OCI-M1 (cell line): ENCODE data around the gene CSRP1.
"Not testable (repeated sequence)": the region's sequence is repeated elsewhere in the genome, so short reads cannot be mapped to it uniquely, and the experiment has no call there.

Experiments
- DNase-seq: peaks from one replicate; lab custom pipeline; 2025; lab: John Stamatoyannopoulos, UW

The CSRP1 gene

DNA sequence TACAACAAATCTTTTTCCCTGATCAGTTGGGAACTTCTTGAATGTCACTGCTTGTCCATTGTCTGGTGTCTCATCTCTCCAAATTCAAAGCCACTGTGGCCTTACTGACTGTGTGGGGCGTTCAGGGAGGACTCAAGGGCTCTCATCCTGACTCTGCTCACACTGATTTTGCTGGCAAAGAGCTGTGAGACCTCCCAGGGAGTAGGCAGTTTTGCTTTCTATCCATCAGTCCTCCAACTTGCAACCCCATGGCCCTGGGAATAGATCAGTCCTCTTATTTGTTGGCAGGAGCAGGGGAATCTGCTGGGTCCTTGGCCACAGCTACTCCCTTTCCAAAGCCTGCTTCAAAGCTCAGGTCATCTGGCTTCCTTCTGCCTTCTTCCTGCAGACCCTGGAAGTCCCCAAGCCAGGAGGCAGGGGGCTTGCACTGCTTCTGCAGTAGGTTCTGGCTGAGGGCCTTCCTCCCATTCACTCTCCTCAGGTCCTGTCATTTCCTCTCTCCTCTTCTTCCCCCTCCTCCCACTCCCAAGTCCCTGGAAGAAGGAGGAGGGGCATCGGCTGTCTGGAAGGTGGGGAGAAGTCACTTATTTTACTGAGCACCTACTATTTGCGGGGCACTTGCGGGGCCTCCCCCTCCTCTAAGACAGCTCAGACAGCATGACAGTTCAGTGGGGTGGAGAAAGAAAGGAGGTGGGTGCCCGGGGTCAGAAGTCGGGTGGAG lies 31.1 kb upstream of the CSRP1 start:
- DNase-seq = no peak

DNA sequence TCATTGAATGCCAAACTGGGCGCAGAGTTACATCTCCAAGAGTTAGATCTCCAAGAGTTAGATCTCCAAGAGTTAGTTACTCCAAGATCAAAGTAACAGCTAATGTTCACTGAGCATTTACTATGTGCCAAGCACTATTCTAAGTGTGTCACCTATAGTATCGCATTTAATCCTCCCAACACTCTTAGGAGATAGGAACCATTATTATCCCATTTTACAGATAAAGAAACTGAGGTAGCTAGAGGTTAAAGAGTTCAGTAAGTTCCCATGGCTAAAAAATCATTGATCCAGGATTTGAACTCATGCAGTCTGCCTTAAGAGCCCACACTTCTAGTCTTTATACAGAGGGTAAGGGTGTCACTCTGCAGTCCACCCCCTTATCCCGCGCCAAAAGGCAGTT lies 30.5 kb upstream of the CSRP1 start:
- no peak for DNase-seq

- DNase-seq = no peak
Observed at GRCh38 chr1:201537028-201537427, 30.1 kb upstream of the CSRP1 start.

GRCh38 chr1:201536558-201536957 lies 29.6 kb upstream of the CSRP1 start:
- no peak for DNase-seq

DNA sequence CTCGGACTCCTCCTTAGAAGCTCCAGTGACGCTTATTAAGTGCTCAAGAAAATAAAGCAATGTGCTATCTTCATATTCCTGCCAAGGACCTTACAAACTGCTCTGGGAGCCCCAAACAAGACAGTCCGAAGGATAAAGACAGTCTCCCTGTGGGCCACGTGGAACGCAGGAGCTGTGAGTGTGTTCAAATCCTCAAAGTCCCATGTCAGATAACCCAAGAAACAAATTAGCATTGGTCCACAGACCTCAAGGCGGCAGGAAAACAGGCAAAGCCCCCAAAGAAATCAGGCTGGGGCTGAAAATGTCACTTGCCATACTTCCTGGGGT lies 29.0 kb upstream of the CSRP1 start:
- DNase-seq = no peak

- DNase-seq = peak; percentile 69
Observed at GRCh38 chr1:201535046-201535918, 28.4 kb upstream of the CSRP1 start.

DNA sequence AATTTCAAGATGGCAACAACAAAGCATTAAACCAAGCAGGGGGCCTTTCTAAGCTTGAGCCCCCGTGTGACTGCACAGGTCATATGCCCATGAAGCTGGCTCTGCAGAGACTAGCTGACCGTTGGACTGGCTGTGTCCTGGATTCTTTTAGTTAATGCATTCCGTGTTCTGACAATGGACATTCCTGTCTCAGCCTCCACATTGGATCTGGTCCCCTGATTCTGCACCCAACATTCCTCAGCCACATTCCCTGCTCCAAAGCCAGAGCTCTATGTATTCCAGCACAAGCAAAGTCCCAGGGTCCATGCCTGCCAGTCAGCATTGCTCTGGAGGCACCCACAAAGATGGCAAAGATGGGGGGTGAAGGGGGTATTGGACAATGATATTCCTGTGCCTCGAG lies 26.9 kb upstream of the CSRP1 start:
- no peak for DNase-seq

DNA sequence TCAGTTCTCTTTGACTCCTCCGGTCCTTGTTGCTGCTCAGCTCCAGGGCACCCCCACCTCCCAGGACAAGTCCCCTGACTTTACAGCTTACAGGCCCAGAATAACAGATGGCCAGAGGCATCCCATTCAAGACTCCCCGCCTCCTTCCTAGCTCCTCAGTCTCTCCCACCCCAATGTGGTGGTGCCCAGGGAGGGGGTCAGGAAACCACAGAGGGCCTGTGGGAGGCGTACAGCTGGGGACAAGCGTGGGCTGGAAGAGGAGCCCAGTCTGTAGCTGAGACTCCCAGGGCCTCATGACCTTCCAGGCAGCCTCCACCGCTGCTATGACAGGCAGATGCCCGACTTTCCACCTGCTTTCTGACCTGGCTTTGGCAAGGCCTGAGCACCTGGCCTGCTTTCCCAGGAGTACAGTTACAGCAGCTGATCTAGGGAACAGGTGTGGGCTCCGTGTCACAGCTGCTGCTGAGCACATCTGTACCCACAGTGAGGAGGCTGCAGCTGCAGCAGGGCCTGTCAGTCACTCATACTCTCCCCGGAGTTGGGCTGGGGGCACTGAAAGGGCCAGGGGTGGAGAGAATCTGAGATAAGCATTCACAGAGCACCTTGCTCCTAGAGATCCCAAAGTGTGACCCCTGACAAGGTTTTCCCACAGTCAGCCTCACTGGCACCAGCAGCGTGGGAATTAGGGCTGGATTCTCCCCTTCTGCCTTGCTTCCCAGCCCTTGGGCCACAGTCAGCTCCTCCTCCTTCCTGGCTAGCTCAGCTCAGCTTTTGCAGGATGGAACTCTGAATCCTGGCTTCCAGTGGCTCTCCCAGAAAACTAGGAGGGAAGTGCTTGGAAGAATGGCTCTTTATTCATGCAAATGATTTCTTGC lies 24.9 kb upstream of the CSRP1 start:
- no peak for DNase-seq

- peak; percentile 88 for DNase-seq
Observed at GRCh38 chr1:201530741-201531531, 24.0 kb upstream of the CSRP1 start.

GRCh38 chr1:201528631-201529252 lies 21.8 kb upstream of the CSRP1 start:
- no peak for DNase-seq

- no peak for DNase-seq
Observed at GRCh38 chr1:201527879-201528278, 21.0 kb upstream of the CSRP1 start.

DNA sequence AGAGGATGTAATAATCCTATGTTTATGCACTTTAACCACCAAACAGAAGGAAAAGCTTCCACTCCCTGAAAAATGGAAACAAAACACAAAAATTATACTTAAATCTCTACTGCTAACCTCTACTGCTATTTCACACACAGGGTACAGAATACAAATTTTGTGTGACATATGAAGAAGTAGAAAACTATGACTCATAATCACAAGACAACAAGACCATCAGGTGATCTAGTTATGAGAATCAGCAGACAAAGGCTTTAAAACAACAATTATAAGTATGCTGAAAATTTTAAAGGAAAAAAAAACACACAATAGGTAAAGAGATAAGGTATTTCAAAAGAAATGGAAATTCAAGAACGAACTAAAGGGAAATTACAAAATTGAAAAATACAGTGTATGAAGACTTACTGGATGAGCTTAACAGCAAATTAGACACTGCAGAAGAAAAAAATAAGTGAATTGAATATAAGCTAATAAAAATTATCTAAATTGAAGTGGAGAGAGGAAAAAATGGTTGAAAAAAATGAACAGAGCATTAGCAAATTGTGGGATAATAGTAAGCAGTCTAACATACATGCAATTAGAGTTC lies 18.4 kb upstream of the CSRP1 start:
- DNase-seq = peak; percentile 21

GRCh38 chr1:201520046-201520575 lies 13.2 kb upstream of the CSRP1 start:
- not testable (repeated sequence) for DNase-seq

- no peak for DNase-seq
Observed at GRCh38 chr1:201518071-201518470, 11.1 kb upstream of the CSRP1 start.

GRCh38 chr1:201517631-201518030 lies 10.7 kb upstream of the CSRP1 start:
- DNase-seq = no peak

DNA sequence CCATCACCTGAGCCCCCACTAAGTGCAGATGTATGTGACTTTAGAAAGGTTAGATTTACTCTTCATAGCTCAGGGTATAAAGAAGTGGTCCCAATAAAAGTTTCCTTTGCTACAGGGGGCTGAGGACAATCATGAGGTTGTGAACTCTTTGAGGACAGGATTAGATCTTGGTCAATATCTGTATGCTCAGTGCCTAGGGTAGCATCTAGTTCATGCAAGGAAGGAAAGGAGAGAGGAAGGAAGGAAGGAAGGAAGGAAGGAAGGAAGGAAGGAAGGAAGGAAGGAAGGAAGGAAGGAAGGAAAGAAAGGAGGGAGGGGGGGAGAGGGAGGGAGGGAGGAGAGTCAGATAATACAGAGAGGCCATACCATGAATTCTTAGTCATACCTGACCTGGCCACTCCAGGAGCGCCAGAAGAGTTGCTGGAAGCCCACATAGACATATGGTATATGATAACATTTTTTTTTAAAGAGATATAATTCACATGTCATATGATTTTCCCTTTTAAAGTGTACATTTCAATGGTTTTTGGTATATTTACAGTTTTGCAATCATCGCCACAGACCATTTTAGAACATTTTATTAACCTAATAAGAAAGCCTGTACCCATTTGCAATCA lies 9.7 kb upstream of the CSRP1 start:
- peak; percentile 14 for DNase-seq

DNA sequence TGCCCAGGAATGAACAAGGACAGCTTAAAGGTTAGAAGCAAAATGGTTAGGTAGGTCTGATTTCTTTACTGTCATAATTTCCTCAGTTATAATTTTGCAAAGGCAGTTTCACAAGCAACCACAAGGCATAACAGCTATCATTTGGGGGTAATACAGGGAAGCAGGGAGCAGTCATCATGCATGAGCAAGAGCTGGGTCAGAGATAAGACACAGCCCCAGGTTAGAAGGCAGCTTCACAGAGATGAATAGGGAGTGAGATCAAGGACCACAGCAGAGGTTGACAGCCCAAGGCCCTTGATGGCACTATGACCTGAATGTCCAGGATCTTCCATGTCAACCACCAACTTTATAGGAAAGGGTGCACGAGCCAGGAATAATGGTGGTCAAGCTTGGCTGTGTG lies 9.0 kb upstream of the CSRP1 start:
- peak; percentile 67 for DNase-seq

GRCh38 chr1:201515062-201515750 lies 8.3 kb upstream of the CSRP1 start:
- peak; percentile 60 for DNase-seq

GRCh38 chr1:201514466-201514865 lies 7.5 kb upstream of the CSRP1 start:
- DNase-seq = no peak
